IPS-11a (cell line): ENCODE data around the gene DIDO1.
A peak's percentile ranks its signal among the peaks of the same experiment; 100 is the strongest.
"Not testable (repeated sequence)": the region's sequence is repeated elsewhere in the genome, so short reads cannot be mapped to it uniquely, and the experiment has no call there.

Source experiments
- H3K4me3 ChIP-seq: one replicate; pipeline ENCODE4 v1.5.1; 2013; ENCODE audit warnings: low read depth, low read length, control low read depth

DIDO1 gene

DNA sequence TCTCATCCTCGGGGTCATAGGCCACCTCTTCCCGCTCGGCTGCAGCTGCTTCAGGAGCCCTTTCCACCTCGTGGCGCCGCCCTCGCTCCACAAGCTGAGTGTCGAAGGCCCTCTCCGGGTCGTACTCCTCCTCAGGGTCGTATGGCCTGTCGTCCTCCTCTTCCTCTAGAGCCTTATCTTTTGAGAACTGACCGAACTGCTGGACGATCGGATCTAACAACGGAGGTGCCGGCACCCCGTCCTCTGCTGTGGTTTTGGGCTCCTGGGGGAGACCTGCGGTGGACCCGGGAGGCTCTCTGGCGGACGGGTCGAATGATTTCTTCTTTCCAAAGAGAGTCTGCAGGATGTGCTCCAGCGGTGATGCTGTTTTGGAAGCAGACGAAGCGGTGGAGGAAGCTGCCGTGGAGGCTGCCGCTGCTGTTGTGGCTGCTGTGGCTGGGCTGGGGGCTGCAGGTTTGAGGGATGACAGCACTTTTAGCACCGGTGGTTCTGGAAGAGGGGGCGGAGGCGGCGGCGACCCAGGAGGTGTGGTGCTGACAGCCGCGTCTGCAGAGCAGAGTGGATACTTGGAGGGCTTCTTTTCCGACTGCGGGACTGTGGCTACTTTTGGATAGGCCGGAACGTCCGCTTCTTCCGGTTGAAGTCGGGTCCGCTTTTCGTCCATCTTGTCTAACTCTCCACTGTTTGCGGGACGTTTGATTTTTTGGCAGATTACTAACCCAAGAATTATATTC is 44.5 kb downstream of the DIDO1 start:
- no peak overlapping the region for H3K4me3 ChIP-seq

- H3K4me3 ChIP-seq, result no peak overlapping the region
These were observed 45.2 kb downstream of the DIDO1 start for GRCh38 chr20:62880935-62881661.

GRCh38 chr20:62880147-62880934 is 46.0 kb downstream of the DIDO1 start:
- no peak overlapping the region for H3K4me3 ChIP-seq

DNA sequence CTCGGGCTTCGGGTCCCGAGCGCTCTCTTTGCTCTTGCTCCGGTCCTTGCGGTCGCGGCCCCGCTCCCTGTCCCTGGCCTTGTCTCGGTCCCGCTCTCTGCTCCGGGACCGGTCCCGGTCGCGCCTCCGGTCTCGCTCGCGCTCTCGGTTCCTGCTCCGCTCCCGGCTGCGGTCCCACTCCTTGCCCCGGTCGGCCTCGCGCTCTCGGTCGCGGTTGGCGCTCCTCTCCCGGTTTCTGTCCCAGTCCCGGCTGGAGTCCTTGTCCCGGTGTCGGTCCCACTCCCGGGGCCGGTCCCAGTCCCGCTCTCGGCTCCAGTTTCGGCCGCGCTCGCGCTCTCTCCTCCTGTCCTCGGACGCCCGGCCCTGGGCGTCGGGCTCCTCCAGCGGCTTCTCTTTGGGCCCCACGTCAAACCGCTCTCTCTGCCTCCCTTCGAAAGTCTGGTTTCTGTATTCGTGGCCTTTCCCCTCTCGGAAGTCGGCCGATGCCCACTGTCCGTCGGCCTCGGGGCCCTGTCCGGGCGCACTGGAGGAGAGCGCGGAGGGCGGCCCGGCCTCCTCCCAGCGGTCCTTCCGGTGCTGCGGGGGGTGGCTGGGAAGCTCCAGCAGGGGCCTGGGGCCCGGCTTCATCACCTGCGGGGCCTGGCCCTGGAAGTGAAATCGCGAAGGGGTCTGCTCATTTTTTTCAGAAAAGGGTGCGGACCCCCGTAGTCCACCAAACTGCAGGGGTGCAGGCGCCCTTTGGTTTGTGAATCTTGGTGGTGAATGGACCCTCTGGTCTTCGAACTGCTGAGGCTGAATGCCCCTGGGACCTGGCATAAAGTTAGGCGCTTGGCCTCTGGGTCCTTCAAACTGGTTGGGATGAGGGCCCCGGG is 46.8 kb downstream of the DIDO1 start:
- no peak overlapping the region for H3K4me3 ChIP-seq

GRCh38 chr20:62878244-62879038 is 47.9 kb downstream of the DIDO1 start:
- H3K4me3 ChIP-seq, result no peak overlapping the region

DNA sequence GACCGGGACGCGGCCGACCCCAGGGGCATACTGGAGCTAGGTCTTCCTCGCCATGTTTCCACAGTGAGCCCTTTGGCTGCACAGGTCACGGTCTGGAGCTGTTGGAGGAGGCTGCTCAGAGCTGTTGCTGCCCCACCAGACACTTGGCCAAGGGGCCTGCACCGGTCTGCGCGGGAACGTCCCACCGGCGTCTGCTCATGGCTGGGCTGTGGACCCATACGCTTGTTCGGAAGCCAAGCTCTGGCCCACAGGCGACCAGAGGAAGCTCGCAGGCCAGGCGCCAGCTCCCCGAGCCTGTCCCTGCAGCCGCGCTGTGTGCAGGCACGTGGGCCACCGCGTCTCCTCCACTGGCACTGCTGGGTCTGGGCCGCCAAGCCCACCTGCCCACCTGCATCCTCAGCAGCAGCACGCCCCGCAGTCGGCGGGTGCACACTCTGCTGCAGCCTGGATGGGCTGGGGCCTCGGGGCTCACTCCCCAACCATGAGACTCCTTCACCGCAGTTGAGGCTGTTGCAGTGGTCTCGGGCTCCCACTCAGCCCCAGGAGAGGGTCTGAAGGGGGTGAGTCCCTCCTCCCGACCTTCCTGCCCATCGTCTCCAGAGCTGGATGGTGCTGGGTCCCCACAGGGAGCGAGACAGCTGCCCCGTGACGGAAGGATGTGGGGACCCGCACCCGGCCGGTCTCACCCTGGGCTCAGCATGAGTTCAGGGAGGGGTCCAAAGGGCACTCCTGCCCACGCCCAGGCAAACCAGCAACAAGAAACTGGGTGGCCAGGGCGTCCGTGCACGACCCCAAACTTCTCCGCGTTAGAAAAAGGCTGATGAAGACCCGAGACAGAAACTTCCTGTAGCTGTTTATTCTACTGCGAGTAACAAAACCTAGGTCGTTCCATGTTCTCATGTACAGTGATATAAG is 49.1 kb downstream of the DIDO1 start:
- H3K4me3 ChIP-seq, result no peak overlapping the region

DNA sequence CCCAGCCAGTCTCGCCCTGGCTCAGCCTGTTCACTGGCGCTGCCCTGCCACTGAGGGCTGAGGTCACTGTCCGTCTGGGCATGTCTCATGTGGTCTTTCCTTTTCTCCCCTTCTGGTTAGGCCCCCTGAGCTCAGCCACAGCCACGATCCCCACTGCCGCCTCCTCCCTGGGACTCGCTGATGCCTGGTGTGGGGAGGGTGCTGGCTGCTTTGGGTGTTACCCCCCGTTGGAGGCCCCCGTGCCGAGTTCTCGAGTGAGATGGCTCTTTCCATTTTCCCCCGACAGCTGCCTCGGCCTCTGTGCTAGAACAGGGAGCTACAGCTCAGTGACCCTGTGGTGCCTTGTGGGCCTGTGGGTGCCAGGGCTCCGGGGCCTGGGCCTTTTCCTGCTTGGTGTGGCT is 49.8 kb downstream of the DIDO1 start:
- H3K4me3 ChIP-seq, result no peak overlapping the region

- no peak overlapping the region for H3K4me3 ChIP-seq
These were observed 50.6 kb downstream of the DIDO1 start for GRCh38 chr20:62875419-62876361.

DNA sequence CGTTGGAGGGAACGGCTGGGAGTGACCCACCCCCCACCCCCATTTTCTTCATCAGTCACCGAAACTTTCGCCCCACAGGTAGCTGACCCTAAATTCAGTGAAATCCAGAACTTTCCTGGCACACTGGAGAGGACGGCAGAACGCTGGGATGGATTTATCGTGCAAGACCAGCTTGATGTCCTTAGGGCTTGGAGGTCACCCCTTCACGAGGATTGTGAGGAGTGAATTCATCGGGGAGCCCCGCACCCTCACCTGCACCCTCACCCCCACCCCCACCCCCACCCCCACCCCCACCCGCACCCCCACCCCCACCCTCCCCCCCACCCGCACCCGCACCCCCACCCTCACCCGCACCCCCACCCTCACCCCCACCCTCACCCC is 51.4 kb downstream of the DIDO1 start:
- no peak overlapping the region for H3K4me3 ChIP-seq

DNA sequence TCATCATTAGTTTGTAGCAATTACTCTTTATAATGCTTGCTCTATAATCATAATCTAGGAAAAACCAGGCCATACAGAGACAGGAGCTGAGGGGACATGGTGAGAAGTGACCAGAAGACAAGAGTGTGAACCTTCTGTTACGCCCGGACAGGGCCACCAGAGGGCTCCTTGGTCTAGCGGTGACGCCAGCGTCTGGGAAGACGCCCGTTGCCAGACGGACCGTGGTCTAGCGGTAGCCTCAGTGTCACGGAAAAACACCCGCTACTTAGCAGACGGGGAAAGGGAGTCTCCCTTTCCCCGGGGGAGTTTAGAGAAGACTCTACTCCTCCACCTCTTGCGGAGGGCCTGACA is 52.6 kb downstream of the DIDO1 start:
- not testable (repeated sequence) for H3K4me3 ChIP-seq

GRCh38 chr20:62873280-62873679 is 53.0 kb downstream of the DIDO1 start:
- no peak overlapping the region for H3K4me3 ChIP-seq

- H3K4me3 ChIP-seq, result no peak overlapping the region
These were observed 53.4 kb downstream of the DIDO1 start for GRCh38 chr20:62872862-62873261.

GRCh38 chr20:62872184-62872847 is 54.0 kb downstream of the DIDO1 start:
- no peak overlapping the region for H3K4me3 ChIP-seq

DNA sequence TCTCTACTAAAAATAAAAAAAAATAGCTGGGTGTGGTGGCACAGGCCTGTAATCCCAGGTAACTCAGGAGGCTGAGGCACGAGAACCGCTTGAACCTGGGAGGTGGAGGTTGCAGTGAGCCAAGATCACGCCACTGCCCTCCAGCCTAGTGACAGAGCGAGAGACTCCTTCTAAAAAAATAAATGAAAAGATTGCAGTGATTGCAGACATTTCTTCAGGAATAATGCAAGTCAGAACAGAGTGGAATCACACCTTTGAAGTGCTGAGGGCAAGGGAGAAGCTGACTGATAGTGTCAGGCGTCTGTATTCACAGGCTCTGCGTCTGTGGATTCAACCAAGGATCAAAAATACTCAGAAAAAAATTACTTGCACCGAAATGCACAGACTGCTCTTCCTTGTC is 62.1 kb downstream of the DIDO1 start:
- H3K4me3 ChIP-seq, result no peak overlapping the region

GRCh38 chr20:62861726-62862336 is 64.5 kb downstream of the DIDO1 start, which contains the start of gene TCFL5:
TCFL5 (minus strand) TSS chr20:62861822; CDS start chr20:62861670, 152 bp downstream.
- H3K4me3 ChIP-seq, result peak within 1 kb of the TSS; percentile 55

- peak overlapping the region; percentile 55 for H3K4me3 ChIP-seq
These were observed 65.2 kb downstream of the DIDO1 start for GRCh38 chr20:62860924-62861691.
